GM21360 (cell line): ENCODE results near the gene IL3.

Source experiments
- ATAC-seq: cut with Tn5 transposase; IDR thresholded peaks from one replicate; pipeline ENCODE4 v1.9.1; 2021; ENCODE audit warnings: mild to moderate bottlenecking, moderate library complexity; ENCODE audit not compliant: unreplicated experiment

IL3 gene

GRCh38 chr5:132025403-132025971, 35.0 kb upstream of the IL3 start:
- ATAC-seq, result no peak

DNA sequence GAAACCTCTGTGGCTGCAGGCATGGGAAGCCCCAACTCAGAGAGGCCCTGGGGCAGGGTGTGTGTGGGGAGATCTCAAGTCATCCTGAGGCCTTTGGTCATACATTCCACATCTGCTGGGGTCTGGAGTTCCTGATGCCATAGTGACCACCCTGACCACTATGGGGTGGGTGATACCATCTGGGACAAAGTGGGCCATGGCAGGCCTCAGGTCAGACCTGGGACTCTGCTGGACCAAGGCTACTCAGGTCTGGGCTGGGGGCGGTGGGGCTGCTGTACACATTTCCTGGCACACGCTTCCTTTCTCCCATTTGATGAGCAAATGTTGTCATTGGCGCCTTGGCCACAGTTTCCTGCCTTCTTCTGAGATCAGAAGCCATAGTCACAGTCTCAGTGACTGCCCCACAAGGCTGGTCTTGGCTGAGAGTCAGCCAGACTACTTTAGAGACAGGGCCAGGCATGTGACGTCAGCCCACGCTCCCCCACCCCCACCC, 33.9 kb upstream of the IL3 start:
- ATAC-seq, result no peak

DNA sequence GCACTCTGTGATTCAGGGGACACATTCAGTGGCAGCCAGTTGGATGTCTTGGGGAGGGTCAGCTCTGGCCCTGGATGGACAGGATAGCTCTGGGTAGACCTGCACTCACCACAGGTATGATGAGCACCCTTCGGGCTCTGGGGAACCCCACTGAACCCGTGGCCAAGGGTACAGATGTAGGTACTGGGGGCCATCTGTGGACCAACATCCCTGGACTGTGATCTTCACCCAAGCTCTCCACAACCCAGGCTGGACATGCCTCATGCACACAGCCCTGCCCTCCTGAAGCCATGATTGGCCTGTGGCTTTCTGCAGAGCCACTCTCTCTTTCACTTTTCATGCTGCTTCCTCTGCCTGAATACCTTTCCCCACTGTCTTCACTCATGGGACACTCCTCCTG, 33.4 kb upstream of the IL3 start:
- ATAC-seq, result no peak

DNA sequence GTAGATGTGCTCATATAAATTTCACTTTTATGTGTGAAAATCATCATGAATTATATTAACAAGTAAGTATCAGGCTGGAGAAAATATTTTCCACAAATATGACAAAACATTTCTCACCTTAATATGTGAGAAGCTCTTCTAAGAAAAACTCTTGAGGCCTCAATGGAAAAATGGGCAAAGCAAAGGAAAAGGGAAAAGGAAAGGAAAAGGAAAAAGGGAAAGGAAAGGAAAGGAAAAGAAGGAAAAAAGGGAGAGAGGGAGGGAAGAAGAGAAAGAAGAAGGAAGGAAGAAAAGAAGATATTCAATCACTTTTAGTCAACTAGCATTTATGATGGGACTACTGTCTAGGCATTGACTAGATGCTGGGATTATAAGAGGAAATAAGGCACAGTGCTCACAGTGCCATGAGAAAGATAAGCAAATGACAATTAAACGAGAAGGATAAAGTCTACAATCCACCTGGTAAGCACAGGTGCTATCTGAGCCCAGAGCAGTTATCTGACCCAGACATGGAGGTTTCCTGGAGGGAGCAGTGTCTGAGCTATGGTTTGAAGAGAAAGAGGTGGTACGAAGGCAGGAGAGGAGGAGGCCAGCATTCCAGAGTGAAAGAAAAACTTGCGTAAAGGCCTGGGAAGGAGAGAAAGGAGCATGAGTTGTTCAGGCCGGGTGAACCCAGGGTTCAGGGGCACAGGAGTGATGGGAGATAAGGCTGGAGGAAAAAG, 30.7 kb upstream of the IL3 start:
- no peak for ATAC-seq

DNA sequence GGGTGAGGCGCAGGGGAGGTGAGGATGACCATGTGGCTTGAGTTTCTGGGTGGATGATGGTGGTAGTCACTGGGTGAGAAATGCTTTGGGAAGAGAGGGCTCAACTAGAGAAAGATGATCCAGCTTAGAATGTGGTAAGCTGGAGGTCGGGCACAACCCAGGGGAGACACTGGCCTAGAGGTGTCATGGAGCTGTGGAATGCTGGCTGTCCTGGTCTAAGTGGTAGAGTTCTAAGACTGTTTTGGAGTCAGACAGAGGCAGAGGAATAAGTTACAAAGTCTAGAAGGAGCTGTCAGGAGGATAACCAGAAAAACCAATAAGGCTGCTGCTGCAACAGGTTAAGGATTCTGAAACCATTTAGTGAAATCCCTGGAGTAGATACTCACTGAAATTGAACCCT, 29.8 kb upstream of the IL3 start:
- no peak for ATAC-seq

DNA sequence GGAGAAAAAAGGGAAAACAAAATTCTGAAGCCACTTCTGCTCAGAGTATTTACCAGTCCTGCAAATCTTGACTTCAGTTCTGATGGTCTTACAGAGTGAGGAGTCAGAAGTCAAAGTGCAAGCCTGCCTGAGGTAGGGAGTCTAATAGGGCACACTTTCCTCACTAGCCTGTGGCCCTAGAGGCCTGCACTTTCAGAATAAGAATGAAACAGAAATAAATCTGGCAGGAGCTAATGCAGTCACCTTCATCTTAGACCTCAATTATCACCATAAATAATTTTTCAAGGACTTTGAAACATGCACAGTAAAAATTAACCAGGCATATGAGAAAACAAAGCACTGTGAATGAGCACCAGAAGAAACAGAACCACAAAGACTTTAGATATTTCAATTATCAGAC, 28.3 kb upstream of the IL3 start:
- no peak for ATAC-seq

GRCh38 chr5:132033122-132033521, 27.3 kb upstream of the IL3 start:
- ATAC-seq, result no peak

DNA sequence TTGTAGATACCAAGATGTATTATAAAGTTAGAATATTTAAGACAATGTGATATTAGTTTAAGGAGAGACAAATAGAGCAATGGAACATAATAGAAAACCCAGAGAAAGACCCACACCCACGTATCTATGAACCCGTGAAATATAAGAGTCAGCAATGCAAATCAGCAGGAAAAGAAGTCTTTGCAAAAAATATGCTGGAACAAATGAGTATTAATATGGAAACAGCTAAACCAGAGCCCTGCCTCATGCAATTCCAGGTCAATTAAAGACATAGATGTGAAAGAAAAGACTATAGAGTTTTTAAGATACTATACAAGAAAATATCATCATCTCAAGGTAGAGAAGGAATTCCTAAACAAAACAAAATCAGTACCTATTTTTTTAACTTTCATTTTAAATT, 23.1 kb upstream of the IL3 start:
- ATAC-seq, result no peak

DNA sequence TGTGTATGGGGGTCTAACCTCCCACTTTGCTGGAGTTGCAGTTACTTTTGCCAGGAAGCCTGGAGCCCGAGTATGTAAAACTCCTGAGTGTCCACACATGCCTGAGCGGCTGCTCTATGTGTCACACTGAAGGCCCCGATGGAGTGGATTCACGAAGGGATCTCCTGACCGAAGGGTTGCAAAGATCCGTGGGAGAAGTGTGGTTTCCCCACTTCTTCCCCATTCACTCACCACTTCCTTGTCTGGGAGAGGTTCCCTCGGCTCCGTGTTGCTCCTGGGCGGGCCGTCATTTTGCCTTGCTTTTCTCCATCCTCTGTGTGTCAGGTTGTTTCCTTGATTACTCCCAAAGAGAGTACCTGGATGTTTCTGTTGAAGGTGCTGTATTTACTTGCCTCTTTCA, 16.2 kb upstream of the IL3 start:
- no peak for ATAC-seq

- ATAC-seq, result no peak
Measured at GRCh38 chr5:132046880-132047299, 13.6 kb upstream of the IL3 start.

- no peak for ATAC-seq
Measured at GRCh38 chr5:132049093-132049492, 11.4 kb upstream of the IL3 start.

GRCh38 chr5:132049559-132049958, 10.9 kb upstream of the IL3 start:
- ATAC-seq, result no peak

DNA sequence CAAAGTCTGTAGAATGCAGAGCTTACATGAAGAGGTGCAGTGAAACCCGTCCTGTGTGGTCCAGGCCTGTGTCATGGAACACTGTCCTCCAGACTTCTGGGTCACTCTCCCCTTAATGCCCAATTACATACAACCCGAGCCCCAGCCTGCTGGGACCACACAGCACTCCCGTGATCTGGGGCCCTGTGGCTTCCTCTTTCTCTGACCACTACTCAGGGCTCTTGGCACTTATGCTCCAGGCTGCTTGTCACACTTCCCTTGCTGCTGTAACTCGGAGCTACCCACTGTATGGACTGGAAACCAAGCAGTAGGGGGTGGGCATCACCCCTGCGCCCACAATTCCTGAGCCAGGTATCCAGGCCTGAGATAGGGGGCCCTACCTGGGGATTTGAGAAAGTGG, 10.3 kb upstream of the IL3 start:
- no peak for ATAC-seq

- no peak for ATAC-seq
Measured at GRCh38 chr5:132050661-132051552, 9.5 kb upstream of the IL3 start.

DNA sequence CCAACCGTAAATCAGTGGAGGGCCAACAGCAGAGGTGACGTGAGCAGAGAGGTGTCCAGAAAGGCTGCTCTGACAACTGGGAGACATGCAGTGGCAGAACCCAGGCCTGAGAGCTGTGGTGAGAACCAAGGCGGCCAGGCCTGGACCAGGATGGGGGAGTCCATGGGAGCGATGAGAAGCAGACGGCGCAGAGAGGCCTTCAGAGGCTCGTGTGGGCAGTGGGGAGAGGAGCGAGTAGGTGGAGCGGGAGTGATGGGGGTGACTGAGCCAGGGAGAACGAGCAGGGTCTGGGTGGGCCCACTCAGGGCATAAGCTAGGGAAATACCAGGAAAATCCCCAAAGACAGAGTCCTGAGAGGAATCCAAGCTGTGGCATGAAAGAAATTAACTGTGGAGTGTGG, 7.9 kb upstream of the IL3 start:
- ATAC-seq, result no peak

- no peak for ATAC-seq
Measured at GRCh38 chr5:132053483-132053882, 7.0 kb upstream of the IL3 start.

GRCh38 chr5:132054031-132054696, 6.3 kb upstream of the IL3 start:
- no peak for ATAC-seq

- no peak for ATAC-seq
Measured at GRCh38 chr5:132054697-132055440, 5.6 kb upstream of the IL3 start.

DNA sequence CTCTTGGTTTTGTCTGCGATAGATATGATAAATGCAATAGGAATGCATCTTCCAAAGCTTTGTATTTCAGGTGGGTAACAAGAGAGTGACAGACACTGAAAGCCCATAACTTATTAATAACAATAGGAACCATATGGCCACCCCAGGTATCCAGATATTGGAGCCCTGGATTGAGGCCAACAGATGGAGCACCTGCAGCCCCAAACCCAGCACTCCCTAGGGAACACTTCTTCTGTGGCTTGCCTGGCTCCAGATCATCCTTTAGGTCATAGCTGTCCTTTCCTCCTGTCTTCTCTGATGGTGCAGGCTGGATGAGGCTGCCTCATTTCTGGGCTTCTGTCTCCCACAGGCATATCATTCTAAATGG, 5.0 kb upstream of the IL3 start:
- ATAC-seq, result no peak

DNA sequence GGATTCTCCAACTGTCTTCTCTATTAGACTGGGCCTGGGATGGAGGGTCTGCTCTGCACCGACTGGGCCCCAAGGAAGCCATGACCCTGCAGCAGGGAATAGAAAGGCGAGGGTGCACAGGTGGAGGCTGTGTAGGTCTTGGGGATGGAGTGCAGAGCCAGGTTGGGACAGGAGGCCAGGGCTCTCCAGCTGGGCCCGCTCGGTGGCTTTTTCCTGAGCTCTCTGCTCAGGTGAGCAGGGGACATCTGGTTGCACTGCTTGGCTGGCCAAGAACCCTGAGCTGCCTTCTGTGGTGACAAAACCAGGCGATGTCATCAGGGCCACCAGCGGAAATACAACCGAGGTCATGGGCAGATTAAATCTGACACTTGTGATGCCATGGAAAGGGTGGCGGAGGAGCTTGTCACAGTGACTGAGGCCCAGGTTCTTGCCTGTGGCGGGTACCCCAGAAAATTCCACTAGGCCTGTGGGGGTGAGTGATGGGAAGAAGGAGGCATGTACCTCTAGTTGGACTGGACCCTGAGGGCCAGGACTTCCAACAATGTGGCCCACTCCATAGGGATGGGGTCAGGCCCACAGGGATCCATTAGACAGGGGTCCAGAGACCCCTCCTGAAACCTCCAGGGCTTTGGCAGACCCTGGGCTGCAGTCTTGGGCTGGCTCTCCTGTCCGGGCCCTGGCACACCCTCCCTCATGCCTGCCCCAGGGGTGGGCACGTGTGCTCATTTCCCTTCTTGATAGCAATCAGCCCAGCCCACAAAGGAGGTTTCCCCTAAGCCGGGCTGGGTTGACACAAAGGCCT, 4.4 kb upstream of the IL3 start:
- no peak for ATAC-seq
